IMR-90 (cell line): ENCODE data around the gene COL1A1. TPM values are rescaled to one million over a fixed set of nuclear protein-coding genes. Genes with fewer than 3 reads are reported as not detected.

Source experiments
- ATAC-seq: fragments of 200-7000 bp; cut with Tn5 transposase; 2 replicates; pipeline ENCODE4 v1.9.1; 2020; ENCODE audit warnings: low read depth, mild to moderate bottlenecking, moderate library complexity
- BruUV-seq: library from RNA; stranded (reverse); fragments of 400-500 nt; replicated peaks from 2 replicates; lab custom pipeline; 2021; lab: Mats Ljungman, UMichigan
- CTCF ChIA-PET: fragments of 300-600 bp; formaldehyde crosslinking; extraction: SDS; loops from one replicate; lab custom pipeline; 2021; ENCODE audit warnings: antibody characterized with exemption; lab: Yijun Ruan, JAX
- POLR2A ChIA-PET: fragments of 300-600 bp; sonication (Branson Sonifier 250); formaldehyde crosslinking; loops from one replicate; lab custom pipeline; 2022; ENCODE audit warnings: antibody characterized with exemption; ENCODE audit not compliant: unreplicated experiment; lab: Charles Lee
- DNase-seq: peaks from one replicate; pipeline ENCODE4 v3.0.0; 2013
- H2AFZ ChIP-seq: replicated peaks from 2 replicates; pipeline ENCODE3; 2013; ENCODE audit warnings: low read length, mild to moderate bottlenecking; ENCODE audit not compliant: poor library complexity
- H2AK5ac ChIP-seq: 2 replicates; pipeline ENCODE4 v1.6.1; 2013; ENCODE audit warnings: low read depth, low read length, inconsistent platforms
- H2AK9ac ChIP-seq: replicated peaks from 2 replicates; pipeline ENCODE3; 2013; ENCODE audit warnings: mild to moderate bottlenecking, low read depth, low read length, moderate library complexity; ENCODE audit not compliant: poor library complexity
- H2BK120ac ChIP-seq: 2 replicates; pipeline ENCODE4 v1.6.1; 2013; ENCODE audit warnings: low read depth, low read length, inconsistent platforms
- H2BK15ac ChIP-seq: 3 replicates; pipeline ENCODE4 v1.6.1; 2013; ENCODE audit warnings: low read depth, low read length, inconsistent platforms
- H2BK20ac ChIP-seq: 2 replicates; pipeline ENCODE4 v1.6.1; 2013; ENCODE audit warnings: low read depth, mild to moderate bottlenecking, inconsistent platforms, low read length, moderate library complexity
- H2BK5ac ChIP-seq: 2 replicates; pipeline ENCODE4 v1.6.1; 2013; ENCODE audit warnings: mild to moderate bottlenecking, low read depth, low read length, inconsistent platforms; ENCODE audit not compliant: poor library complexity, severe bottlenecking
- H3K14ac ChIP-seq: replicated peaks from 2 replicates; pipeline ENCODE4 v1.6.1; 2013; ENCODE audit warnings: low read depth, low read length, inconsistent platforms
- H3K18ac ChIP-seq: 2 replicates; pipeline ENCODE4 v1.6.1; 2013; ENCODE audit warnings: low read depth, low read length, control low read depth
- H3K23ac ChIP-seq: 2 replicates; pipeline ENCODE4 v1.6.1; 2013; ENCODE audit warnings: low read depth, low read length, inconsistent platforms
- H3K27ac ChIP-seq: 2 replicates; pipeline ENCODE4 v1.5.1; 2013; ENCODE audit warnings: mild to moderate bottlenecking, control low read depth, low read length; ENCODE audit not compliant: insufficient read depth
- H3K27me3 ChIP-seq: 2 replicates; pipeline ENCODE4 v1.6.1; 2013; ENCODE audit warnings: low read length; ENCODE audit not compliant: control insufficient read depth, insufficient read depth
- H3K36me3 ChIP-seq: 2 replicates; pipeline ENCODE4 v1.6.1; 2013; ENCODE audit warnings: low read length, mixed read lengths; ENCODE audit not compliant: control insufficient read depth, insufficient read depth
- H3K4ac ChIP-seq: 2 replicates; pipeline ENCODE4 v1.6.1; 2013; ENCODE audit warnings: low read depth, low read length, inconsistent platforms
- H3K4me1 ChIP-seq: 2 replicates; pipeline ENCODE4 v1.6.1; 2013; ENCODE audit warnings: low read length, mixed read lengths; ENCODE audit not compliant: control insufficient read depth, insufficient read depth
- H3K4me2 ChIP-seq: 2 replicates; pipeline ENCODE4 v1.6.1; 2013; ENCODE audit warnings: low read depth, mild to moderate bottlenecking, control low read depth, low read length, moderate library complexity
- H3K4me3 ChIP-seq: 2 replicates; pipeline ENCODE4 v1.5.1; 2013; ENCODE audit warnings: low read depth, mild to moderate bottlenecking, control low read depth, low read length, moderate library complexity; ENCODE audit not compliant: insufficient read depth
- H3K56ac ChIP-seq: 2 replicates; pipeline ENCODE4 v1.6.1; 2013; ENCODE audit warnings: low read length, inconsistent platforms; ENCODE audit not compliant: insufficient read depth; ENCODE audit errors: extremely low read depth
- H3K79me1 ChIP-seq, 2 experiments: 2 replicates each; pipeline ENCODE4 v1.6.1; 2013; ENCODE audit warnings: low read length in 2 of 2, inconsistent platforms in 1 of 2, low read depth in 1 of 2
- H3K9ac ChIP-seq: 2 replicates; pipeline ENCODE4 v1.6.1; 2013; ENCODE audit warnings: low read depth, low read length, control low read depth
- H3K9me1 ChIP-seq: 2 replicates; pipeline ENCODE4 v1.6.1; 2013; ENCODE audit warnings: low read length, inconsistent platforms; ENCODE audit not compliant: insufficient read depth
- H3K9me3 ChIP-seq: 2 replicates; pipeline ENCODE4 v1.6.1; 2013; ENCODE audit warnings: low read length; ENCODE audit not compliant: control insufficient read depth, insufficient read depth
- H4K20me1 ChIP-seq: 2 replicates; pipeline ENCODE4 v1.6.1; 2013; ENCODE audit warnings: low read length, inconsistent platforms; ENCODE audit not compliant: insufficient read depth
- H4K5ac ChIP-seq: 2 replicates; pipeline ENCODE4 v1.6.1; 2013; ENCODE audit warnings: mild to moderate bottlenecking, low read depth, low read length, control low read depth
- H4K8ac ChIP-seq, 2 experiments: 2 replicates each; pipeline ENCODE4 v1.6.1; 2013; ENCODE audit warnings: low read depth in 2 of 2, low read length in 2 of 2, control low read depth in 1 of 2, inconsistent platforms in 1 of 2
- H4K91ac ChIP-seq: 2 replicates; pipeline ENCODE4 v1.6.1; 2013; ENCODE audit warnings: low read depth, low read length, inconsistent platforms; ENCODE audit not compliant: insufficient read depth
- BHLHE40 ChIP-seq: fragments of 150-350 bp; IDR thresholded peaks from 2 replicates; pipeline ENCODE4 v1.6.1; 2016; ENCODE audit warnings: mild to moderate bottlenecking, low read depth, low read length
- CEBPB ChIP-seq: IDR thresholded peaks from 2 replicates; pipeline ENCODE4 v1.6.1; 2012; ENCODE audit warnings: low read depth, low read length, improper control_type of control experiment
- CHD1 ChIP-seq: IDR thresholded peaks from 2 replicates; pipeline ENCODE4 v1.6.1; 2012; ENCODE audit warnings: low read depth, low read length, improper control_type of control experiment
- FOS ChIP-seq: fragments of 150-350 bp; IDR thresholded peaks from 2 replicates; pipeline ENCODE4 v1.6.1; 2016; ENCODE audit warnings: low read depth, low read length
- MAFK ChIP-seq: IDR thresholded peaks from 2 replicates; pipeline ENCODE4 v1.6.1; 2012; ENCODE audit warnings: low read depth, low read length, improper control_type of control experiment
- MAZ ChIP-seq: IDR thresholded peaks from 2 replicates; pipeline ENCODE4 v1.6.1; 2012; ENCODE audit warnings: low read depth, mild to moderate bottlenecking, low read length, improper control_type of control experiment, moderate library complexity, borderline replicate concordance
- MXI1 ChIP-seq: IDR thresholded peaks from 2 replicates; pipeline ENCODE4 v1.6.1; 2012; ENCODE audit warnings: low read depth, mild to moderate bottlenecking, low read length, moderate library complexity, borderline replicate concordance
- NFE2L2 ChIP-seq: fragments of 150-350 bp; IDR thresholded peaks from 2 replicates; pipeline ENCODE4 v1.6.1; 2016; ENCODE audit warnings: low read depth, mild to moderate bottlenecking, low read length
- POLR2A ChIP-seq: IDR thresholded peaks from 2 replicates; pipeline ENCODE4 v1.6.1; 2012; ENCODE audit warnings: mild to moderate bottlenecking, low read depth, low read length
- RAD21 ChIP-seq: IDR thresholded peaks from 2 replicates; pipeline ENCODE4 v1.6.1; 2012; ENCODE audit warnings: low read length, improper control_type of control experiment
- RCOR1 ChIP-seq: IDR thresholded peaks from 2 replicates; pipeline ENCODE4 v1.6.1; 2012; ENCODE audit warnings: mild to moderate bottlenecking, low read length, improper control_type of control experiment; ENCODE audit not compliant: insufficient replicate concordance
- RFX5 ChIP-seq: IDR thresholded peaks from 2 replicates; pipeline ENCODE4 v1.8.0; 2012; ENCODE audit warnings: low read depth, mild to moderate bottlenecking, low read length, moderate library complexity
- SMC3 ChIP-seq: fragments of 150-350 bp; IDR thresholded peaks from 2 replicates; pipeline ENCODE4 v1.6.1; 2016; ENCODE audit warnings: low read depth, mild to moderate bottlenecking, antibody characterized with exemption, low read length, moderate library complexity
- WGBS, 2 experiments: methylation state at CpG; one replicate each; pipeline versions ENCODE4 v1.1.5 to v1.1.7; 2013; ENCODE audit warnings: missing lambda C conversion rate in 2 of 2; ENCODE audit not compliant: insufficient read length in 1 of 2; ENCODE audit errors: extremely low coverage in 2 of 2; 5-methylcytosine and 5-hydroxymethylcytosine counted together
- dilution Hi-C: fragments of 300-500 bp; cut with HindIII; formaldehyde crosslinking; loops from one replicate; pipeline ENCODE4 v1.14.3; 2018; ENCODE audit warnings: low sequenced_read_pairs; ENCODE audit not compliant: unreplicated experiment
- in situ Hi-C: fragments of 300-500 bp; cut with MboI; formaldehyde crosslinking; loops from 3 replicates; pipeline ENCODE4 v1.14.3; 2019; ENCODE audit warnings: low sequenced_read_pairs, inconsistent platforms, mixed read lengths
- intact Hi-C: fragments of 100-400 bp; cut with micrococcal nuclease; formaldehyde crosslinking; loops from 2 replicates; pipeline ENCODE4 v1.10.0; 2022
- polyA plus RNA-seq, 3 experiments: library from polyadenylated mRNA; depleted of rRNA; stranded (reverse); fragments of >200 nt; gene quantifications; 2 replicates each; pipeline ENCODE4 v1.2.3, GENCODE V29; 2012; ENCODE audit warnings: low replicate concordance in 1 of 3
- total RNA-seq: library from RNA; depleted of rRNA; stranded (reverse); fragments of >200 nt; gene quantifications from 2 replicates; pipeline ENCODE4 v1.2.3, GENCODE V29; 2012
- TF ChIP-seq, protein P1 (sequence below): fragments of 150-350 bp; IDR thresholded peaks from 2 replicates; pipeline ENCODE4 v1.6.1; 2017; ENCODE audit warnings: mild to moderate bottlenecking, antibody characterized with exemption, low read length, low read depth
- TF ChIP-seq, protein P2 (sequence below): conservative IDR thresholded peaks from 2 replicates; pipeline ENCODE4 v1.5.1; 2012; ENCODE audit warnings: mild to moderate bottlenecking, low read depth, low read length, improper control_type of control experiment

The COL1A1 gene
- total and polyA plus RNA-seq, 2 of the 4 experiments (the other 2 are of a cell fraction), result 2,180 to 4,350 TPM

DNA sequence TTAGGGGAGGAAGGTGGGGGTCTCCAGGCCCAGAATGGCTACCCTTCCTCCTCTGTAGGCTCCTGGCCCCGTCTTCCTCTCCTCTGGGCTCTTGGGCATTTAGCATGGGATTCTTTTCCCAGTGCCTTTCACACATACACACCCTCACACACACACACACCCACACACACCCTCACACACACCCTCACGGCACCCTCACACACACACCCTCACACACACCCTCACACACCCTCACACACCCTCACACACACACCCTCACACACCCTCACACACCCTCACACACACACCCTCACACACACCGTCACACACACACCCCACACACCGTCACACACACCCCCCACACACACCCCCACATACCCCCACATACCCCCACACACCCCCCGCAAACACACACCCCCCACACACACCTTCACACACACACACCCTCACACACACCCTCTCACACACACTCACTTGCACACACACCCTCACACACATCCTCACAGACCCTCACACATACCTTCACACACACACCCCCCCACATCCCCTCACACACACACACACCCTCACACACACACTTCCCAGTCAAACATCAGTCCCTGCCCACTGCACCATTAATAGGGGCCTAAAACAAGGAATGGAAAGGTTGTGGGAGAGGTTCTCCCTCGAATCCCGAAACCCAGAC, 34.8 kb downstream of the COL1A1 start:
- intact Hi-C loops (no loop called here), dilution Hi-C loops (no loop called here), in situ Hi-C loops (no loop called here)
- Histone ChIP-seq H3K27me3 (no peaks in the 10 kb centered on the region), H3K14ac (no peak overlapping the region), H2BK5ac (peak overlapping the region; percentile 37), H3K56ac (no peak overlapping the region), H2BK15ac (peak overlapping the region; percentile 86; the same call in 2 of the 3 replicates), H2BK20ac (no peak overlapping the region), H3K23ac (peak overlapping the region; percentile 55; the same call in 1 of the 2 replicates), H3K4me2 (no peak overlapping the region), H4K8ac (no peak overlapping the region), H4K5ac (no peak overlapping the region), H3K27ac (no peak overlapping the region), H3K9me3 (no peaks in the 10 kb centered on the region), H2AFZ (no peak overlapping the region), H3K79me1 (peaks cover 0 to 2% of the 10 kb centered on the region in 2 experiments; a peak in 1 of 4 replicates), H3K18ac (no peak overlapping the region), H2AK5ac (peak overlapping the region; percentile 84), H3K4me1 (peaks cover 2% of the 10 kb centered on the region; the same call in 1 of the 2 replicates), H3K9ac (no peak overlapping the region), H4K20me1 (no peaks in the 10 kb centered on the region), H3K36me3 (no peaks in the 10 kb centered on the region), H3K4me3 (no peak overlapping the region), H2BK120ac (no peak overlapping the region; the same call in none of the 2 replicates), H3K4ac (peak overlapping the region; percentile 42; the same call in 1 of the 2 replicates), H2AK9ac (peak overlapping the region; percentile 24), H4K91ac (no peak overlapping the region; the same call in 1 of the 2 replicates), H3K9me1 (peaks cover 3% of the 10 kb centered on the region; the same call in 1 of the 2 replicates)
- CTCF ChIA-PET, result no interaction called here
- POLR2A ChIA-PET, result interaction anchor here (1.2 kb wide), 1 partner anchor 35 kb away, joined by 3 read pairs; no protein-coding TSS in a partner anchor
- ATAC-seq (no peak), DNase-seq (no peak)
- no TSS peak for BruUV-seq
- 63% methylated on average over 1 of the region's 7 CpGs; no CpG with 5 or more reads in 1 of the 2 experiments for WGBS, 2 experiments
- no peak for TF ChIP-seq SMC3
- no peak for TF ChIP-seq NFE2L2
- TF ChIP-seq CEBPB, result no peak
- no peak for TF ChIP-seq RAD21
- TF ChIP-seq CHD1, result no peak
- TF ChIP-seq MAFK, result no peak
- no peak for TF ChIP-seq BHLHE40
- TF ChIP-seq RCOR1, result no peak
- no peak for TF ChIP-seq RFX5
- TF ChIP-seq MXI1, result no peak
- no peak for TF ChIP-seq FOS
- TF ChIP-seq, protein P1, sequence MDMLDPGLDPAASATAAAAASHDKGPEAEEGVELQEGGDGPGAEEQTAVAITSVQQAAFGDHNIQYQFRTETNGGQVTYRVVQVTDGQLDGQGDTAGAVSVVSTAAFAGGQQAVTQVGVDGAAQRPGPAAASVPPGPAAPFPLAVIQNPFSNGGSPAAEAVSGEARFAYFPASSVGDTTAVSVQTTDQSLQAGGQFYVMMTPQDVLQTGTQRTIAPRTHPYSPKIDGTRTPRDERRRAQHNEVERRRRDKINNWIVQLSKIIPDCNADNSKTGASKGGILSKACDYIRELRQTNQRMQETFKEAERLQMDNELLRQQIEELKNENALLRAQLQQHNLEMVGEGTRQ, result no peak
- no peak for TF ChIP-seq MAZ
- TF ChIP-seq POLR2A, result no peak
- TF ChIP-seq, protein P2, sequence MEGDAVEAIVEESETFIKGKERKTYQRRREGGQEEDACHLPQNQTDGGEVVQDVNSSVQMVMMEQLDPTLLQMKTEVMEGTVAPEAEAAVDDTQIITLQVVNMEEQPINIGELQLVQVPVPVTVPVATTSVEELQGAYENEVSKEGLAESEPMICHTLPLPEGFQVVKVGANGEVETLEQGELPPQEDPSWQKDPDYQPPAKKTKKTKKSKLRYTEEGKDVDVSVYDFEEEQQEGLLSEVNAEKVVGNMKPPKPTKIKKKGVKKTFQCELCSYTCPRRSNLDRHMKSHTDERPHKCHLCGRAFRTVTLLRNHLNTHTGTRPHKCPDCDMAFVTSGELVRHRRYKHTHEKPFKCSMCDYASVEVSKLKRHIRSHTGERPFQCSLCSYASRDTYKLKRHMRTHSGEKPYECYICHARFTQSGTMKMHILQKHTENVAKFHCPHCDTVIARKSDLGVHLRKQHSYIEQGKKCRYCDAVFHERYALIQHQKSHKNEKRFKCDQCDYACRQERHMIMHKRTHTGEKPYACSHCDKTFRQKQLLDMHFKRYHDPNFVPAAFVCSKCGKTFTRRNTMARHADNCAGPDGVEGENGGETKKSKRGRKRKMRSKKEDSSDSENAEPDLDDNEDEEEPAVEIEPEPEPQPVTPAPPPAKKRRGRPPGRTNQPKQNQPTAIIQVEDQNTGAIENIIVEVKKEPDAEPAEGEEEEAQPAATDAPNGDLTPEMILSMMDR, result no peak
